22Rv1 (cell line): Measurements from ENCODE around the gene PLBD2.

Source experiments
- H3K27ac ChIP-seq: fragments of 450-650 bp; 2 replicates; pipeline ENCODE4 v1.5.1; 2017
- CTCF ChIP-seq: fragments of 450-650 bp; IDR thresholded peaks from 2 replicates; pipeline ENCODE4 v1.5.1; 2017; ENCODE audit warnings: mild to moderate bottlenecking
- ZFX ChIP-seq: fragments of 450-650 bp; IDR thresholded peaks from 2 replicates; pipeline ENCODE4 v1.6.1; 2017; ENCODE audit warnings: antibody characterized with exemption, borderline replicate concordance

Gene PLBD2

DNA sequence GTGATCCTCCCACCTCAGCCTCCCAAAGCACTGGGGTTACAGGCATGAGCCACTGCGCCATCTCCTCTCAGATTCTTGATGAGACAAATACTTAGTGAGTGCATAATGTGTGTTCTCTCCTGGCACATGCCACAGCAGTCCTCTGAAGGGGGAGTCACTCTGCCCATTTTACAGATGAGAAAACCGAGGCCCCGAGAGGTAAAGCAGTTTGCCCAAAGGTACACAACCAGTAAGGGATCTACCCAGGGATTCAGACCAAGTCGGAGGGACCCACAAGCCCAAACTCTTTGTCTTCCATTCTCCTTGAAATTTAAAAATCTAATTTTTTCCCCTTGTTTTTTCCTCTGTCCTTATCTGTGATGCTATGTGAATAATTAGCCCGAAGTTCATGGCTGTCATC, 6.3 kb downstream of the PLBD2 start:
- no peak overlapping the region for H3K27ac ChIP-seq

GRCh38 chr12:113365639-113366395, 7.4 kb downstream of the PLBD2 start:
- no peak for TF ChIP-seq CTCF
- no peak for TF ChIP-seq ZFX
- H3K27ac ChIP-seq: no peak overlapping the region

More for the DNA sequence above, 6.3 kb downstream of the PLBD2 start:
- TF ChIP-seq CTCF: no peak
- no peak for TF ChIP-seq ZFX

DNA sequence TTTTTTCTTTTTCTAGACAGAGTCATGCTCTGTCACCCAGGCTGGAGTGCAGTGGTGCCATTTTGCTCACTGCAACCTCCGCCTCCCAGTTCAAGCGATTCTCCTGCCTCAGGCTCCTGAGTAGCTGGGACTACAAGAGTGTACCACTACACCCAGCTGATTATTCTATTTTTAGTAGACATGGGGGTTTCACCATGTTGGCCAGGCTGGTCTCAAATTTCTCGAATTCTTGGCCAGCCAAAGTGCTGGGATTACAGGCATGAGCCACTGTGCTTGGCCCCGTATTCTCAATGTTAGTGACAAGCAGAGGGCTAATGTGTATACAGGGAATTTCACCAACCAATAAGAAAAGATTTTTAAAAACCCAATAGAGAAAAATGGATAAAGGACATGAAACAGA, 8.4 kb downstream of the PLBD2 start:
- no peak for TF ChIP-seq CTCF
- no peak overlapping the region for H3K27ac ChIP-seq

DNA sequence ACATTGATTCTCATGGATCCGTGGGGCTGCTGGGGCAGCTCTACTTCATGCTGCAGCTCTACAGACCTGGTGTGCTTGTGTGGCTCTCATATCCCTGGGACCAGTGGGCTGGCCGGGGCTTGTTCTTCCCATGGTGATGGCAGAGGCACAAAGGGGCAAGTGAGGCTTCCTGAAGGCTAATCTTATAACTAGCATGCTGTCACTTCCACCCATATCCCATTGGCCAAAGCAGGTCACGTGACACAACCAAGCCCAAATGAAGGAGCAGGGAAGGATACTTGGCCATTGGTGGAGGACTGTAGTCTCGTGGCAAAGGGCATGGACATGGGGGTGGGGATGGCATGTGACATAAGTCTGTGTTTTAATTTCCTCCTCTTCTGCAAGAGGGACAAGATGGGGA, 9.9 kb downstream of the PLBD2 start:
- no peak overlapping the region for H3K27ac ChIP-seq
- TF ChIP-seq ZFX: no peak
- no peak for TF ChIP-seq CTCF

- TF ChIP-seq CTCF (no peak), ZFX (no peak)
- H3K27ac ChIP-seq: no peak overlapping the region
These were observed 11.1 kb downstream of the PLBD2 start for GRCh38 chr12:113369391-113369985.

DNA sequence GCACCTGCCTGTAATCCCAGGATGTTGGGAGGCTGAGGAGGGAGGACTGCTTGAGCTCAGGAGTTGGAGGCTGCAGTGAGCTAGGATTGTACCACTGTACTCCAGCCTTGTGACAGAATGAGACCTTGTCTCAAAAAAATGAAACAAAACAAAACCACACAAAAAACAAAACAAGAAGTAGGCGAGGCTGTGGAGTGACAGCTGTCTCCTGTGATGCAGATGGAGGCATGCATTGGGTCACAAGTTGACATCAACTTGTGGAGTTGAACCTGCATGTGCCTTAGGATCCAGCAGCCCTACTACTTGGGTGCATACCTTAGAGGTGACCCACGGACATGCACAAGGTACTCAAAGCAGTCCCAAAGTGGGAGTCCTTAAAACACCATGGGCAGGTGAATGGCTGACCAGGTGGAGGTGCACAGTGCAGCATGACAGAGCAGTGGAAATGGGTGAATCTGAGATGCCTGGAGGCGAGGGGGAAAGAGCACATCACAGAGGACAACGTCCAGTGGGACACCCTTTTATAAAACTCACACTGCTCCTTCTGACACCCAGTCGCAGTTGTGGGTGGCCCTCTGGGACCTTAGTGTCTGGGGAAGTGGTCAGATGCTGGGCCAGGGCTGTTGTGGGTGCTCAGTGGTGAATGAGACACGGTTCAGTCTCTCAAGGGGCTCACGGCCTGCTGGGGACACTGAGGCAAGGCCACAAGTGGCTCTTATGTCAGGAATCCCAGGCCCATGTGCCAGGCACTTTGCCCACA, 12.7 kb downstream of the PLBD2 start:
- TF ChIP-seq ZFX: no peak
- no peak for TF ChIP-seq CTCF
- H3K27ac ChIP-seq: no peak overlapping the region

GRCh38 chr12:113371808-113372207, 13.4 kb downstream of the PLBD2 start:
- TF ChIP-seq CTCF (no peak), ZFX (no peak)

More at GRCh38 chr12:113371808-113372207, 13.4 kb downstream of the PLBD2 start:
- H3K27ac ChIP-seq: no peak overlapping the region
